ENCODE measurements around the gene PDCD6IP.
"Not testable (repeated sequence)": the region's sequence is repeated elsewhere in the genome, so short reads cannot be mapped to it uniquely, and the experiment has no call there.

The PDCD6IP gene

DNA sequence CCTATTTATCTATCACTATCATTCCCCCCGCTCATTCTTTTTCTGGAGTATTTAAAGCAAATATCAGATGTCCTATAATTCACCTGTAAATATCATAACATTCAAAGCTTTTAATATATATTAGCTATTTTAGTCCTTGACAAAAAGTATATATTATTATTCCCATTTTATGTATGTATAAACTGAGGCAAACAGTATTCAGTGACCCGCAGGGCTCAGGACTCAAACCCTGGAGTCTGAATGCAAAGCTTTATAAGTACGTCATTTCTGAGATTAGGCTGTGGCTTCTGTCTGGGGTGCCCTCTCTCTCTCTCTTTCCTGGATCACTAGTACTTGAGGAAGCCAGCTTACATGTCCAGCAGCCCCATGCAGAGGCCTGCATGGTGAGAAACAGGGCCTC is 20.4 kb upstream of the PDCD6IP start:
- Histone ChIP-seq H3K9me2 (replicated peaks; ENCODE audit: low read depth, low read length) (no peaks in the 10 kb centered on the region), H2AFZ (ENCODE audit: low read length) (no peak overlapping the region), H3K4me1 (ENCODE audit: insufficient read depth, low read length, poor library complexity, severe bottlenecking) (no peaks in the 10 kb centered on the region), H3K9me3 (ENCODE audit: insufficient read depth, low read depth, low read length) (no peaks in the 10 kb centered on the region), H3K79me2 (ENCODE audit: insufficient read depth, low read length) (no peaks in the 10 kb centered on the region), H3K27me3 (ENCODE audit: insufficient read depth, low read length, poor library complexity, severe bottlenecking) (no peaks in the 10 kb centered on the region), H3K4me3 (ENCODE audit: low read length, poor library complexity, severe bottlenecking) (no peak overlapping the region), H3K9ac (ENCODE audit: low read depth, low read length, poor library complexity, severe bottlenecking) (no peak overlapping the region), H3K36me3 (ENCODE audit: insufficient read depth, low read length) (no peaks in the 10 kb centered on the region), H3K4me2 (ENCODE audit: low read depth, low read length, poor library complexity, severe bottlenecking) (no peak overlapping the region), H3F3A (ENCODE audit: low read depth) (no peaks in the 10 kb centered on the region), H4K20me1 (ENCODE audit: insufficient read depth, low read length, poor library complexity, severe bottlenecking) (no peaks in the 10 kb centered on the region)
- TF ChIP-seq, protein P1, sequence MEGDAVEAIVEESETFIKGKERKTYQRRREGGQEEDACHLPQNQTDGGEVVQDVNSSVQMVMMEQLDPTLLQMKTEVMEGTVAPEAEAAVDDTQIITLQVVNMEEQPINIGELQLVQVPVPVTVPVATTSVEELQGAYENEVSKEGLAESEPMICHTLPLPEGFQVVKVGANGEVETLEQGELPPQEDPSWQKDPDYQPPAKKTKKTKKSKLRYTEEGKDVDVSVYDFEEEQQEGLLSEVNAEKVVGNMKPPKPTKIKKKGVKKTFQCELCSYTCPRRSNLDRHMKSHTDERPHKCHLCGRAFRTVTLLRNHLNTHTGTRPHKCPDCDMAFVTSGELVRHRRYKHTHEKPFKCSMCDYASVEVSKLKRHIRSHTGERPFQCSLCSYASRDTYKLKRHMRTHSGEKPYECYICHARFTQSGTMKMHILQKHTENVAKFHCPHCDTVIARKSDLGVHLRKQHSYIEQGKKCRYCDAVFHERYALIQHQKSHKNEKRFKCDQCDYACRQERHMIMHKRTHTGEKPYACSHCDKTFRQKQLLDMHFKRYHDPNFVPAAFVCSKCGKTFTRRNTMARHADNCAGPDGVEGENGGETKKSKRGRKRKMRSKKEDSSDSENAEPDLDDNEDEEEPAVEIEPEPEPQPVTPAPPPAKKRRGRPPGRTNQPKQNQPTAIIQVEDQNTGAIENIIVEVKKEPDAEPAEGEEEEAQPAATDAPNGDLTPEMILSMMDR (conservative IDR thresholded peaks at IDR 0.05; ENCODE audit: low read length) = no peak
- no peak for TF ChIP-seq EZH2phosphoT487 (IDR thresholded peaks at IDR 0.05; ENCODE audit: borderline replicate concordance)

DNA sequence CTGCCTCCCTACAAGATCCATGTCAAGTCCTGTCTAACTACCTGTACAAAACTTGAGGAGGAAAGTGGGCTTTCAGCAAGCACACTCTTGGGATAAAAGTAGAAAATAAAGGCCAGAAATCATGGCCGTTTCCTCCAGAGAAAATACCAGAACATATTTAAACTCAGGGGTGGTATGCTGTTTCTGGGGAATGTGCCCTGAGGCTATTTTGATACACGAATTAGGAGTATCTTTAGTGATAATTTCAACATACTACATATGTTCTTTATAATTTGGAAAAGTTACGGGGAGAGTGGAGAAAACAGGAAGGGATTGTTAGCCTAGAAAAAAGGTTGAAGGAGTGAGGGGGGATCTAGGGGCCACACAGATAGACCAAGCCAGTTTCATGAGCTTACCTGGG is 18.7 kb upstream of the PDCD6IP start:
- Histone ChIP-seq H3F3A (ENCODE audit: low read depth) (no peaks in the 10 kb centered on the region), H3K36me3 (ENCODE audit: insufficient read depth, low read length) (no peaks in the 10 kb centered on the region), H4K20me1 (ENCODE audit: insufficient read depth, low read length, poor library complexity, severe bottlenecking) (no peaks in the 10 kb centered on the region), H3K9me3 (ENCODE audit: insufficient read depth, low read depth, low read length) (no peaks in the 10 kb centered on the region), H3K4me1 (ENCODE audit: insufficient read depth, low read length, poor library complexity, severe bottlenecking) (no peaks in the 10 kb centered on the region), H3K4me2 (ENCODE audit: low read depth, low read length, poor library complexity, severe bottlenecking) (no peak overlapping the region), H3K4me3 (ENCODE audit: low read length, poor library complexity, severe bottlenecking) (no peak overlapping the region), H3K79me2 (ENCODE audit: insufficient read depth, low read length) (no peaks in the 10 kb centered on the region), H3K9ac (ENCODE audit: low read depth, low read length, poor library complexity, severe bottlenecking) (no peak overlapping the region), H3K9me2 (replicated peaks; ENCODE audit: low read depth, low read length) (no peaks in the 10 kb centered on the region), H2AFZ (ENCODE audit: low read length) (0 out of 2 replicates have a peak overlapping the region, but pooled peaks have one; percentile 7), H3K27me3 (ENCODE audit: insufficient read depth, low read length, poor library complexity, severe bottlenecking) (no peaks in the 10 kb centered on the region)
- no peak for TF ChIP-seq EZH2phosphoT487 (IDR thresholded peaks at IDR 0.05; ENCODE audit: borderline replicate concordance)
- TF ChIP-seq, protein P1 (conservative IDR thresholded peaks at IDR 0.05; ENCODE audit: low read length) = no peak

DNA sequence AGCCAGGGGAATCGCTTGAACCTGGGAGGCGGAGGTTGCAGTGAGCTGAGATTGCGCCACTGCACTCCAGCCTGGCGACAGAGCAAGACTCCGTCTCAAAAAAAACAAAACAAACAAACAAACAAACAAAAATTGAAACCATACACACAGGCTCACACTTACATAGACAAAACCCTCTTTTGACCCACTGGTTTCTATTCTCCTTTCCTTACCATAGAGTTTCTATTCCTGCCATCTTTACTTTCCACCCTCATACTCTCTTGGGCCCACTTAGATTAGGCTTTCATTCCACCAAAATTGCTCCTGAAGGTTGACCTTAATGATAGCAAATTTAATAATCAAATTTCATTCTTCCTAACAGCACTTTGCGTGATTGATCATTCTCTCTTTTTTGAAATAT is 17.0 kb upstream of the PDCD6IP start:
- H3K36me3 ChIP-seq (ENCODE audit: insufficient read depth, low read length); H3K9me2 ChIP-seq (replicated peaks; ENCODE audit: low read depth, low read length); H3K27me3 ChIP-seq (ENCODE audit: insufficient read depth, low read length, poor library complexity, severe bottlenecking); H3F3A ChIP-seq (ENCODE audit: low read depth); H3K4me2 ChIP-seq (ENCODE audit: low read depth, low read length, poor library complexity, severe bottlenecking); H3K79me2 ChIP-seq (ENCODE audit: insufficient read depth, low read length); H3K9me3 ChIP-seq (ENCODE audit: insufficient read depth, low read depth, low read length); H3K9ac ChIP-seq (ENCODE audit: low read depth, low read length, poor library complexity, severe bottlenecking); H2AFZ ChIP-seq (ENCODE audit: low read length); H3K4me3 ChIP-seq (ENCODE audit: low read length, poor library complexity, severe bottlenecking); H3K4me1 ChIP-seq (ENCODE audit: insufficient read depth, low read length, poor library complexity, severe bottlenecking); H4K20me1 ChIP-seq (ENCODE audit: insufficient read depth, low read length, poor library complexity, severe bottlenecking): not testable (repeated sequence)

DNA sequence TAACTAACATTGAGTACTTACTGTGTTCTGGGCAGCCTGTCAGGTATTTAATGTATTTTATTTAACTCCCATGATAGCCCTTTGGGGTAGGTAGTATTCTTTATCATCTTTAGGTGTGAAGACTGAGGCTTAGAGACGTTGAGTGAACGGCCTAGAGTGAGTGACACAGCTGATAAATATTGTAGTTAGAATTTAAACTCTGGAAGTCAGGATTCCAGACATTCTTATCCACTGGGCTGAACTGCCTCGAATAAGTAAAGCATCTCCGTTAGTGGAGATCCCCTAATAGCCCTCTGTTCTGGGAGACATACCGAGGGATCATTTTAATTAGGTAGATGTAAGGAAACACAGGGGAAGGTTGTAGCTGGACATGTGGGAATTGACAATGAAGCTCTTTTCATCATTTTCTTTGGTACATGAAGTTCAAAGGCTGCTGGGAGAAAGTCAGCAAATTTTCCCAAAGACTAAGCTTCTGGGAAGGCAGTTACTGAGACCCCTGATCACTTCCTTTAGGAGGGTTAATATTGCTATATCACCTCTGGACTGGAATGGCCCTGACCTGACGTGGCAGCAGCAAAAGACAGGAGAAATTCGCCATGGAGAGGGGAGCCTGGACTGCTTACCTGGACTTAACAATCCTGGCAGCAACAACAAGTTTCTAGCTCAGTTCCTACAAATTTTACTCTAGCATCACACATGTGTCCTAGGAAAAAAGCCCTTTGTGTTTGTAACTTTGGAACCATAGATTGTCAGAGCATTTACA is 11.7 kb upstream of the PDCD6IP start:
- no peaks in the 10 kb centered on the region for H3F3A ChIP-seq (ENCODE audit: low read depth)
- peak overlapping the region; percentile 54 for H2AFZ ChIP-seq (ENCODE audit: low read length)
- no peaks in the 10 kb centered on the region for H3K9me3 ChIP-seq (ENCODE audit: insufficient read depth, low read depth, low read length)
- TF ChIP-seq EZH2phosphoT487 (IDR thresholded peaks at IDR 0.05; ENCODE audit: borderline replicate concordance) = no peak
- TF ChIP-seq, protein P1 (conservative IDR thresholded peaks at IDR 0.05; ENCODE audit: low read length) = no peak
- H3K27me3 ChIP-seq (ENCODE audit: insufficient read depth, low read length, poor library complexity, severe bottlenecking) = no peaks in the 10 kb centered on the region
- no peak overlapping the region for H3K4me2 ChIP-seq (ENCODE audit: low read depth, low read length, poor library complexity, severe bottlenecking)
- H3K9ac ChIP-seq (ENCODE audit: low read depth, low read length, poor library complexity, severe bottlenecking) = no peak overlapping the region
- H4K20me1 ChIP-seq (ENCODE audit: insufficient read depth, low read length, poor library complexity, severe bottlenecking) = no peaks in the 10 kb centered on the region
- H3K79me2 ChIP-seq (ENCODE audit: insufficient read depth, low read length) = no peaks in the 10 kb centered on the region
- H3K9me2 ChIP-seq (replicated peaks; ENCODE audit: low read depth, low read length) = no peaks in the 10 kb centered on the region
- peaks cover 8% of the 10 kb centered on the region for H3K4me1 ChIP-seq (ENCODE audit: insufficient read depth, low read length, poor library complexity, severe bottlenecking)
- H3K36me3 ChIP-seq (ENCODE audit: insufficient read depth, low read length) = no peaks in the 10 kb centered on the region
- H3K4me3 ChIP-seq (ENCODE audit: low read length, poor library complexity, severe bottlenecking) = no peak overlapping the region

All from Loucy (cell line).